ENCODE measurements around the gene GCN1.
"Not testable (repeated sequence)": the region's sequence is repeated elsewhere in the genome, so short reads cannot be mapped to it uniquely, and the experiment has no call there.

GCN1 gene

DNA sequence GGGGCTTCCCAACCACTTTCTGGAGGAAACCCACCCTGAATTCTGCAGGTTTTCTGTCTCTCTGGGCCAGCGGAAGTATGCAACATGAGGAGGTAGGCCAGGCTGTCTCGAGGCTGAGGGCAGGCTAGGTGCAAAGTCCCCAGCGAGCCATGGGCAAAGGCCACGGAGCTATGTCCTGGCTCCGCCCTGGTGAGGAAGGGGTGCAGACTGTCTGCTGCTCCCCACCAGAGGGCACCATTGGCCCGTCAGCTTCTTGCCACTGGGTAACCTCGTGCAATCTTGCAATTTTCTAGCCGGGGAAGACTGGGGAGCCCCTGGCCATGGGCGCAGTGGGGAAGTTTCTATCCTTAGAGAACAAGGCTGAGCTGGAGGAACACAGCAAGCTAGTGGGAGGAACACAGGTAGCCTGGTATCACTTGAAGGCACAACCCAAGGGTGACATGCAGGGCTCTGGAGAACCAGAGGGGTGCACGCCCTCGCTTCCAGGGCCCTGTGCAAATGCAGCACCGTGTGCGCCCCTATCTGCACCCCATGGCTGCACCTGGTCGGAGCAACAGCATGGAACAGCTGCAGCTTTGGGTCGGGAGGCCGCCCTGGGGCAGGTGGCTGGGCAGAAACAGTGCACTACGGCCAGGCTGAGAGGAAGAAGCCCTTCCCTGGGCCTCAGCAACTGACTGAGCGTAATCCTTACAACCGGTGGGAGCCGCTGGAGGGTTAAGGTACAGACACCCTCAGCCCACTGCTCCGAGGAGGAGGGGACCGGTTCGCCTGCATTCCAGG, 34.0 kb upstream of the GCN1 start:
- DNase-seq, result peak; percentile 78

DNA sequence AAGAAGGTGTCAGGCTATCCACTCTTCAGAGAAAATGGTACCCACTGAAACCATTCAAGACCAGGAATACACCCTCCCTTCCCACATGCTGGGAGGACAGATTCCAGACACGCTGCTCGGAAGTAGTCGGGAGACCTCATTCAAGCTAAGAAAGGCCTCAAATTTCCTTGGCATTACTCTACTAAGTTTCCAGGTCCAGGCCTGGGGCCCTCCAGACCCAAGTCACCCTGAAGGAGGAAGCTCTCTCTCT, 33.5 kb upstream of the GCN1 start:
- DNase-seq, result no peak

- DNase-seq, result no peak
Observed at GRCh38 chr12:120227233-120228040, 32.9 kb upstream of the GCN1 start.

DNA sequence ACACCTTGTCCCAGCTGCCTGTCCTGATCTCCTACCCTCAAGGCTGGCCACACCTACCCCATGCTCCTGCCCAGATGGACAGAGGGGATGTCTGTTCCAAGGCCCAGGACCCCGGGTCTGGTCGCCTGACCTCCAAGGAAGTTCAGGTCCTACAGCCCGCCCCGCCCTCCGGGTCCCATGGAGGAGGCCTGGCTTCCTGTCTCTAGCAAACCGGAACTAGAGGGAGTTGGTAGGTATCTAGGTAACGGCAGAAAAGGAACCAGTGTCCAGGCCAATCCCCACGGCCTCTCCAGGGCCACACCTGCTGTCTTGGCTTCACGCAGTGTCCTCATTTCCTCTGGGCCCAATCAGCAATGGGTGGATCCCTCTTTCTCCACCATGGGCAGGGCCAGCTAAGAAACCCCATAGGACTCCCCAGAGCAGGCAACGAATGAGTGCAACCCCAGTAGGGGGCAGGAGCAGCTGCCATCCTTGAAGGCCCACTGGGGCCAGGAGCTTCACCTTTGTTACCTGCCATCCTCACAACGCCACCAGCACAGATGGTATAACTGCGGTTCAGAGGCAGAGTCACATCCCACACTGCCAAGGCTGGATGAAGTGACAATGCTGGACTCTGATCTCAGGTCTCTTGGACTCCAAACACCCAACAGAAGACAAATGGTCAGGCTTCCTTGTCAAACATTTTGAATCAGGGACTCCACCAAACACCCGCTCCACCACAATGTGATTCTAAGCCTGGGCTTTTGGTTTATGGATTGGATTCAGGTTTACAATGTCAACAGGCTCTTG, 31.5 kb upstream of the GCN1 start:
- peak; percentile 16 for DNase-seq

DNA sequence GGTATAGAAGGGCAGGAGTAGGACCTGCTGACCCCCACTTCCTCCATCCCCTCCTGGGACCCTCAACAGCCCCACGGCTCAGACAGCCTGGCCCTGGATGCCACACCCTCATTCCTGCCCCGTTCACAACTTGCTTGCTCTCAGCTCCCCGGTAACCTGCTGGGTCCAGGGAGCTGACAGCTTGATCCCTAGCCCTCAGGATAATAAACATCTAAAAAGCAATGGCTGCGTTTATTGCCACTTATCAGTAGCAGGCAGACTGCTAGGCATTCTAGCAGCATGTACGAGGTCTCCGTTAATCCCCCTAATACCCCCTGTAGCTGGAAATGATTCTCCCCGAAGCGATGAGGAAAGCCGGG, 30.7 kb upstream of the GCN1 start:
- no peak for DNase-seq

GRCh38 chr12:120224304-120225199, 30.0 kb upstream of the GCN1 start:
- no peak for DNase-seq

DNA sequence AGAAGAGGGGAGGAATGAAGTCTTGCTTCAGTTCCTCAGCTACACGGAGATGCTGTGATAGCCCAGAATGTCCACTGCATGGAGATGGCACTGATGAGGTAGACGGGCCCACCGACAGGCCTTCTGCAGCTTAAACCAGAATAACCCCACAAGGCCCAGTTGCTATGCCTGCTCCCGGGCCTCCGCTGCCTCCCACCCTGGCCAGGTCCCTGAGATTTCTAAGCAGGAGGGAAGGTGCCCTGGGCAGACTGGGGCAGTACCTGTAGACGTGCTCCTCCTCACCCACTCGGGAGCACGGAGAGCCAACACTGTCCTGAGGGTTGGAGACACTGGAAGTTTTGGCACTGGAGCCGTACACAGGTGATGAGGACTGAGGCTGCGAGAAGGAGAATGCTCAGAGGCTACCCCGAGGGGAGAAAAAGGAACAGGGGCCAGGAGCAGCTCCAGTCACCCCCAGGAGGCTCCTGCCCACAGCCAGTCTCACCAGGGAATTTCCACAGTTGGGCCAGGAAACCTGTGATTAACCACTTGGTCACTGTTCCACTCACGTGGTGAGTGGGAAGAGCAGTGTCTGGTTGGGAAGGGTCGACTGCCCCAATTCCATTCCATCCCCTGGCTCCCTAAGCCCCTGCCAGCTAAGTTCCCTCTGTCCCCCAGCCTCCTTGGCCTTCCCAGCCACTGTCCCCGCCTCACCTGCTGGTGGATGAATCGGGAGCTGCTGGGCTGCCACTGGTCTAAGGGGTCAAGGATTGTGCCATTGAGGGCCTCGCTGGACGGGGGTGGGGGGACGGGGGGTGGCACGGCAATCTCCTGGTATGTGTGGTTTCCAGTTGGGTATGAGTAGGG, 29.2 kb upstream of the GCN1 start:
- DNase-seq, result no peak

- DNase-seq, result no peak
Observed at GRCh38 chr12:120222288-120222832, 27.8 kb upstream of the GCN1 start.

- DNase-seq, result no peak
Observed at GRCh38 chr12:120221576-120221900, 27.0 kb upstream of the GCN1 start.

- no peak for DNase-seq
Observed at GRCh38 chr12:120220838-120221575, 26.5 kb upstream of the GCN1 start.

- no peak for DNase-seq
Observed at GRCh38 chr12:120218680-120219606, 24.4 kb upstream of the GCN1 start.

DNA sequence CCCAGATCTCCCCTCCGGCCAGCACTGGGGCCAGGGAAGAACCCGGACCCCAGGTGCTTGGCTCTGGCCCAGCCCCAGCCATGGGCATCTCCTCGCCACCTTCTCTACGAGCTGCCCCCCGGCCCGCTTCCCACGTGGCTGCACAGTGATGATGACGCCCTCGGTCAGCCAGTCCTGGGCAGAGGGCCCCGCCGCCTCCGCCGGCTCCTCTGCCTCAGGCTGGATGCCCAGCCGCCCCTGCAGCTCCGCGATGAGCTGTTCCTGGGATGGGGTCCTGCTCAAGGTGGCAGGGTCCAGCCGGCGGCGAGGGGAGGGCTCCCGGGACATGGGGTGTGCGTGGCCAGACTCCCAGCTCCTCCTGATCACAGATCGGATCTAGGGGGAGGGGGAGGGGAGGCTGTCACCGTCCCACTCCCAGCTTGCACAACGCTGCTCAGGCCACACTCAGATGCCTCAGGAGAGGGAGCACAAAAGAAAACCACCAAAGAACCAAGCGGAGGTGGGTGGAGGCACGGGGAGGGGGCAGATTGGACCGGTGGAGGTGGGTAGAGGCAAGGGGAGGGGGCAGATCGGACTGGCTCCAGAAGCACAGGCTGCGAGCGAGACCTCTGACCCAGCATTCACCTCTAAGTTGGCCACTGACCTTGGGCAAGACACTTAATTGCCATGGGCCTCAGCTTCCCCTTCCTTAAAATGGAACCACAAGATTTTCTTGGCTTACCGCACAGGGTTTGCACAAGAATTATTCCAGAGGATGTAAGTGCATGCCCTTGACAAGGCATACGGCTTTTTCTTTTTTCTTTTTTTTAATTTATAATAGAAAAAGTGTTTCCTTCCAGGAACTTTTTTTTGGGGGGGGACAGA, 22.5 kb upstream of the GCN1 start:
- no peak for DNase-seq

DNA sequence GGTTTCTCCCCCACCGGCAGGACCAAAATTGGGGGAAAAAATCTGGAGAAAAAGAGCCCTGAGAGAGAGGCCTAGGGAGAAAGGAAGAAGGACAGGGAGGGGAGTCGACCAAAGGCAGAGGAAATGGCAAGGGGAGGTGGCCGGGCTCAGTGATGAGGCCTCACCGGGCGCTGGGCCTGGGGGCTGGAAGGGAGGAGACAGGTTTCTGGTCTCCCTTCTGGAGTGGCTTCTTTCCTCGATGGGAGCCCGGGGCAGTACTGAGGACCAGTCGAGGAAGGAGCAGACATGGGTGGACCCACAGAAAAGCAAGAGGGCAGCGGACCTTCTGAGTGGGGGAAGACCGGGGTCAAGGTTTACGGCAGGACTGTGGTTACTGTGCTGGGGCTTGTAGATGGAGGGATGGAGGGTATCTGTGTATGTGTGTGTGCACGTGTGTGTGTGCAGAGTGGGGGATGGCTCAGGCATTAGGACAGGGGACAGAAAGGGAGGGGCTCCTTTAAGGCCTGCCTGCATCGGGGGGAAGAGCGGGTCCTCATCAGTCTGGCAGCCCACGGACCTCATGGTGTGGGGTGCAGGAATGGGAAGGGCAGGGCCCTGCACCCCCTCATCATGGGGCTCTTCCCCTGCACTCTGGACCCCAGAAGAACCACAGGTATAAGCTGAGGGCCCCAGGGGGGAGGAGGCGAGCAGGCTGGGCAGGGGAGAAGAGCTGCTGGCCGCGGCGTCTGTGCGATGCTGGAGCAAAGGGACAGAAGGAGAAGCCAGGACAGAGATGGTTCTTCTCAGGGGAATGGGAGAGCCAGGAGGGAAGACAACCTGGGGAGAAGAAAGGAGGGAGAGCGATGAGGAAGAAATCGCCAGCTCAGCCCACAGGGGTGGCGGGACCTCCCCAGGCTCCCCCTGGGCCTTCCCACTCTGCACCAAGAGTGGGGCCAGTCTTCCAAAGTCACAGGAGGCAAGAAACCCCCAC, 21.5 kb upstream of the GCN1 start:
- no peak for DNase-seq

DNA sequence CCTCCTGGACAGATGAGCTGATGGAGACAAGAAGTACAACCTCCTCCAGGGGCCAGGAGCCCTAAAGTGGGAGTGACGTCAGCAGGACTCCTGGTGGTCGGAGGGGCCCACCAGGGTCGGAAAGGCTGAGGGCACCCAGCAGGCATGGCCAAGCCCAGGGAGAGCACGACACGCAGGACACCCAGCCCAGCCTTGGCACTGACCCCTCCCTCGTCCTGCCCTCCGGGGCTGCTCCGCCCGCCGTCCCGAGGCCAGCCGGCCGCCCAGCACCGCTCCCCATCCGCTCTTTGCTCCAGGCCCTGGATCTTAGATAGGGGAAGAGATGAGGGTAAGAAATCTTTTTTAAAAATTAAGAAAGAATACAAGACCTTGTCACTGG, 20.8 kb upstream of the GCN1 start:
- no peak for DNase-seq

GRCh38 chr12:120214626-120215356, 20.3 kb upstream of the GCN1 start:
- DNase-seq, result no peak

DNA sequence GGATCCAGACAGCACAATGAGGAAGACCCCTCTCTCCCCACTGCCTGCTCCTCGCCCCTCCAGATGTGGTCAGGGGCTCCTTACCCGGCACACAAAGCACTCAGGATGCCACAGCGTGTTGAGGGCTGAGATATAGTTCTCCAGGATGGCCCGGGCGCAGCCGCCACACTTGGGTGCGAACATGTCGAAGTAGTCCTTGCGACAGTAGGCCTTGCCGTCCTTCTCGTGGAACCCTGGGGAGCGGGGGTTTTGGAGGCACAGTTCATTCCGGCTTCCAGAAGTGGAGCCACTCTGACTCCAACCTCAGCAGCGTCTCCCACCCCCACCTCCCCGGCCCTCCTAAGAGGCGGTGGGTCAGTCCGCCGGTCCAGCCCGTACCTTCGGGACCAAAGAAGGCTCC, 19.2 kb upstream of the GCN1 start:
- no peak for DNase-seq

DNA sequence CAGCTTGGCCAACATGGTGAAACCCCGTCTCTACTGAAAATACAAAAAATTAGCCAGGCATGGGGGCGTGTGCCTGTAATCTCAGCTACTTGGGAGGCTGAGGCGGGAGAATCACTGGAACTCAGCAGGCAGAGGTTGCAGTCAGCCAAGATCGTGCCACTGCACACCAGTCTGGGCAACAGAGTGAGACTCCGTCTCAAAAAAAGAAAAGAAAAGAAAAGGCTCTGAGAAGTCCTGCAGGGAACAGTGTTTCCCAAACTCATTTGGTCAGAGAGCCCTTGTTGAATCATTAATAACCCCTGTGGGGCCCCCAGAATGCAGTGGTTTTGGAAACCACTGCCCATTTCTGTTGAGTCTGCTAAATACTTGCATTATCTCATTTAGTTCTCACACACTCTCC, 18.7 kb upstream of the GCN1 start:
- not testable (repeated sequence) for DNase-seq
